Spinal cord (tissue), 10 donors: Measurements from ENCODE around the gene SLC4A8. TPM values are rescaled to one million over a fixed set of nuclear protein-coding genes. Genes with fewer than 3 reads are reported as not detected.
"Not testable (repeated sequence)": the region's sequence is repeated elsewhere in the genome, so short reads cannot be mapped to it uniquely, and the experiment has no call there.

Source experiments
- DNase-seq, 6 donors: peaks; one replicate each; pipeline versions ENCODE4 v3.0.0 to v3.0.0-alpha.2; 2013 to 2015; ENCODE audit warnings: low spot score in 6 of 6, low read depth in 4 of 6
- H3K27ac ChIP-seq: one replicate; pipeline ENCODE4 v1.5.1; 2013; ENCODE audit warnings: low read depth, low read length, control low read depth
- H3K27me3 ChIP-seq: one replicate; pipeline ENCODE4 v1.6.1; 2013; ENCODE audit warnings: low read length; ENCODE audit not compliant: control insufficient read depth, insufficient read depth
- H3K36me3 ChIP-seq: one replicate; pipeline ENCODE4 v1.6.1; 2013; ENCODE audit warnings: low read length; ENCODE audit not compliant: control insufficient read depth, insufficient read depth
- H3K4me1 ChIP-seq: one replicate; pipeline ENCODE4 v1.6.1; 2013; ENCODE audit warnings: low read length; ENCODE audit not compliant: control insufficient read depth, insufficient read depth
- H3K4me3 ChIP-seq: one replicate; pipeline ENCODE4 v1.5.1; 2013; ENCODE audit warnings: low read depth, low read length, control low read depth
- H3K9me3 ChIP-seq: one replicate; pipeline ENCODE4 v1.6.1; 2013; ENCODE audit warnings: low read length; ENCODE audit not compliant: control insufficient read depth, insufficient read depth
- WGBS: methylation state at CpG from one replicate; pipeline ENCODE4 v1.1.5; 2013; ENCODE audit warnings: missing lambda C conversion rate; ENCODE audit not compliant: insufficient coverage; 5-methylcytosine and 5-hydroxymethylcytosine counted together
- polyA plus RNA-seq, 2 donors: library from polyadenylated mRNA; unstranded; fragments of 120-200 nt; gene quantifications; one replicate each; pipeline ENCODE4 v1.2.1, GENCODE V29; 2013; ENCODE audit not compliant: insufficient read length in 2 of 2
- total RNA-seq, 2 donors: library from RNA; depleted of rRNA in 1 of 2; stranded (reverse); fragments of 120-200 nt in 1 of 2; fragments of >200 nt in 1 of 2; gene quantifications; one replicate each; pipeline versions ENCODE4 v1.2.3 to v1.2.4, GENCODE V29; 2013 to 2014
- donor health status: healthy.

The SLC4A8 gene
- total and polyA plus RNA-seq, 4 donors = 10.9 to 30.0 (median 20.9) TPM

- H3K27ac ChIP-seq, H3K4me1 ChIP-seq, H3K4me3 ChIP-seq, H3K9me3 ChIP-seq, DNase-seq, H3K27me3 ChIP-seq: not testable (repeated sequence)
- peaks cover 13% of the 10 kb centered on the region for H3K36me3 ChIP-seq
- no CpG with 5 or more reads among the region's 4 CpGs for WGBS
These were observed 90.4 kb downstream of the SLC4A8 start for GRCh38 chr12:51515037-51515436.

GRCh38 chr12:51517316-51517715 is 92.7 kb downstream of the SLC4A8 start:
- Histone ChIP-seq H3K36me3 (peaks cover 7% of the 10 kb centered on the region), H3K27me3 (no peaks in the 10 kb centered on the region), H3K4me3 (no peak overlapping the region), H3K27ac (no peak overlapping the region), H3K4me1 (no peaks in the 10 kb centered on the region), H3K9me3 (no peaks in the 10 kb centered on the region)
- DNase-seq = no peak
- WGBS = 79% methylated on average over 3 of the region's 3 CpGs

GRCh38 chr12:51517800-51518199 is 93.2 kb downstream of the SLC4A8 start:
- WGBS = no CpG with 5 or more reads among the region's 6 CpGs
- H3K36me3 ChIP-seq = peaks cover 5% of the 10 kb centered on the region
- H3K4me3 ChIP-seq = no peak overlapping the region
- H3K4me1 ChIP-seq = no peaks in the 10 kb centered on the region
- H3K9me3 ChIP-seq = no peaks in the 10 kb centered on the region
- no peaks in the 10 kb centered on the region for H3K27me3 ChIP-seq
- DNase-seq = no peak
- no peak overlapping the region for H3K27ac ChIP-seq

- Histone ChIP-seq H3K27ac (no peak overlapping the region), H3K4me1 (no peaks in the 10 kb centered on the region), H3K27me3 (no peaks in the 10 kb centered on the region), H3K4me3 (no peak overlapping the region), H3K9me3 (no peaks in the 10 kb centered on the region), H3K36me3 (peaks cover 5% of the 10 kb centered on the region)
- WGBS = 100% methylated on average over 2 of the region's 2 CpGs
- no peak for DNase-seq
These were observed 95.1 kb downstream of the SLC4A8 start for GRCh38 chr12:51519755-51520154.

GRCh38 chr12:51520576-51521325 is 96.1 kb downstream of the SLC4A8 start:
- no peak for DNase-seq
- no peak overlapping the region for H3K27ac ChIP-seq
- no peaks in the 10 kb centered on the region for H3K4me1 ChIP-seq
- H3K4me3 ChIP-seq = no peak overlapping the region
- WGBS = 73% methylated on average over 13 of the region's 13 CpGs
- H3K36me3 ChIP-seq = peaks cover 5% of the 10 kb centered on the region
- H3K9me3 ChIP-seq = no peaks in the 10 kb centered on the region
- no peaks in the 10 kb centered on the region for H3K27me3 ChIP-seq

- no peaks in the 10 kb centered on the region for H3K4me1 ChIP-seq
- H3K36me3 ChIP-seq = peaks cover 3% of the 10 kb centered on the region
- no peaks in the 10 kb centered on the region for H3K9me3 ChIP-seq
- no peaks in the 10 kb centered on the region for H3K27me3 ChIP-seq
- H3K27ac ChIP-seq = no peak overlapping the region
- DNase-seq = peak in 1 of 6 donors; percentile 46
- WGBS = 95% methylated on average over 4 of the region's 9 CpGs
- no peak overlapping the region for H3K4me3 ChIP-seq
These were observed 97.1 kb downstream of the SLC4A8 start for GRCh38 chr12:51521554-51522276.

GRCh38 chr12:51522696-51523095 is 98.1 kb downstream of the SLC4A8 start:
- Histone ChIP-seq H3K4me3 (no peak overlapping the region), H3K27me3 (no peaks in the 10 kb centered on the region), H3K27ac (no peak overlapping the region), H3K4me1 (no peaks in the 10 kb centered on the region), H3K36me3 (no peaks in the 10 kb centered on the region), H3K9me3 (no peaks in the 10 kb centered on the region)
- DNase-seq = no peak
- 100% methylated on average over 1 of the region's 5 CpGs for WGBS

- no peaks in the 10 kb centered on the region for H3K36me3 ChIP-seq
- no peak overlapping the region for H3K4me3 ChIP-seq
- 78% methylated on average over 5 of the region's 6 CpGs for WGBS
- DNase-seq = peak in 1 of 6 donors; percentile 20
- H3K9me3 ChIP-seq = no peaks in the 10 kb centered on the region
- no peaks in the 10 kb centered on the region for H3K4me1 ChIP-seq
- no peak overlapping the region for H3K27ac ChIP-seq
- no peaks in the 10 kb centered on the region for H3K27me3 ChIP-seq
These were observed 99.8 kb downstream of the SLC4A8 start for GRCh38 chr12:51524386-51524901.

- Histone ChIP-seq H3K4me1 (no peaks in the 10 kb centered on the region), H3K36me3 (no peaks in the 10 kb centered on the region), H3K4me3 (no peak overlapping the region), H3K27ac (no peak overlapping the region), H3K9me3 (no peaks in the 10 kb centered on the region), H3K27me3 (no peaks in the 10 kb centered on the region)
- WGBS = 94% methylated on average over 11 of the region's 11 CpGs
- no peak for DNase-seq
These were observed 100.9 kb downstream of the SLC4A8 start for GRCh38 chr12:51525518-51525917.
